Iris pigment epithelial cell (primary cell): ENCODE data around the gene H1-8.
A peak's percentile ranks its signal among the peaks of the same experiment; 100 is the strongest.
"Not testable (repeated sequence)": the region's sequence is repeated elsewhere in the genome, so short reads cannot be mapped to it uniquely, and the experiment has no call there.

Source experiments
- DNase-seq: peaks from one replicate; pipeline ENCODE4 v3.0.0-alpha.2; 2011; ENCODE audit warnings: low read depth

H1-8 gene

GRCh38 chr3:129515108-129515820 is 27.7 kb upstream of the H1-8 start:
- not testable (repeated sequence) for DNase-seq

DNA sequence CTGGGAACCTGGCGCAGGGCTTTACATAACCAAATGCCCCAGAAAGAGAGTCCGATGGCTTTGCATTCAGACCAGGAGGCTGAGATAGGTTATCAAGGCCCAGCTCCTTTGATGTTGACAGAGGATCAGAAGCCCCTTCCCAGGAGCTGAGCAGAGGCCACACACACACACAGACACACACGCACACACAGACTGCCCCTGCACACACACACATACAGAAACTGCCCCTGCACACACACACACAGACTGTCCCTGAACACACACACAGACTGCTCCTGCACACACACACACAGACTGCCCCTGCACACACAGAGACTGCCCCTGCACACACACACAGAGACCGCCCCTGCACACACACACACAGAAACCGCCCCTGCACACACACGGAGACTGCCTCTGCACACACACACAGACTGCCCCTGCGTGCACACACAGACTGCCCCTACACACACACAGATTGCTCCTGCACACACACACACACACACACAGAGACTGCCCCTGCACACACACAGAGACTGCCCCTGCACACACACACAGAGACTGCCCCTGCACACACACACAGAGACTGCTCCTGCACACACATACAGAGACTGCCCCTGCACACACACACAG is 27.0 kb upstream of the H1-8 start:
- not testable (repeated sequence) for DNase-seq

DNA sequence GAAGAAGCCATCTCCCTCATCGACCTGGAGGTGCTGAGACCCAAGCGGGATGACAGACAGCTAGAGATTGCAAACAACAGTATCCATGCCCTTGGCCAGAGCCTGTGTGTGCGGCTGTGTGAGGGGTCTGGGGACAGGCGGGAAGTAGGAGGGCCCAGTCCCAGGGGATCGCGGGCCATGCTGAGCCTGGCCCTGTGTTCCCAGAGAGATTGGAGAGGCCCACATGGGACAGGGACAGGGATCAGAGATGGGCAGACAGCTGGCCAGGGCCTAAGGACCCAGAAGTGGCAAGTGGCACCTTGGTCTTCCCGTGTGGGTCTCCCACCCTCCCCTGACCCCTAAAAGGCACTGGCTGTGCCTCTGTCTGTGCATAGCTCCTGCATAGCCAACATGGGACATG is 25.5 kb upstream of the H1-8 start:
- no peak for DNase-seq

GRCh38 chr3:129518038-129518561 is 24.9 kb upstream of the H1-8 start:
- no peak for DNase-seq

- DNase-seq: no peak
Measured at GRCh38 chr3:129518581-129518980, 24.4 kb upstream of the H1-8 start.

GRCh38 chr3:129519449-129519848 is 23.5 kb upstream of the H1-8 start:
- DNase-seq: no peak

GRCh38 chr3:129519896-129520715 is 22.9 kb upstream of the H1-8 start:
- DNase-seq: no peak

DNA sequence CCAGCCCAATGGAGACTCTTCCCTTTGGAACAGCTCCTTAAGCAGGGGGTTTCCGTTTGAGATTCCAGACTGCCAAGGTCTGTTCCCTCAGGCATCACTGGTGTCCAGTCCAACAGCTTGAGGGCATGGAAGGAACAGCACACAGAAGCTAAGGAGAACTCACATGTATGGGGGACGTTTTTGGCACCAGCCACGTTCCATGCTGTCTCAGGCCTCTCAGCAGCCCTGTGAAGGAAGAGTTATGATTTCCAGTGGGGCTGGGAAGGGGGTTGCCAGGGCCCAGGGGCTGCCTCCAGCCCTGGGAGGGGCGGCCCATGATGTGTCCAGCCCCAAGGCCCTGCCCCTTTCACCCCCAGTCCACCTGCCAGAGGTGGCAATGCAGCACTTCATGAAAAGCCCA is 22.0 kb upstream of the H1-8 start:
- DNase-seq: no peak

DNA sequence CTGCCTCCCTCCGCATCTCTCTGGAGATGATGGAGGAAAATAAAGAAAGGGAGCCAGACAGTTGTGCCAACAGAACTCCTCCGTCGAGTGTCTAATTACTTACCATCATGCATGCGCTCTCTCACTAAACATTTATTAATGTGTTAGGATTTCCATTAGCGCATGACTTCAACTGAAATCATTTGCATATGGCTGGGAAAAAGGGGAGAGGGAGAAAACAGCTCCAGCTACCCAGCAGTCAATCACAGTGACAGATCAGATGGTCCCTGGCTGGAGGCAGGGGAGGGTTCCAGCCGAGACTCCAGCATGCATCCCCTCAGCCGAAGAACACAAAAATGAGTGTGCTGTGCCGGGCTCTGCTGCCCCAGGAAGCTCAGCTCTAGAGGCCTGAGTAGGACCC is 21.4 kb upstream of the H1-8 start:
- no peak for DNase-seq

DNA sequence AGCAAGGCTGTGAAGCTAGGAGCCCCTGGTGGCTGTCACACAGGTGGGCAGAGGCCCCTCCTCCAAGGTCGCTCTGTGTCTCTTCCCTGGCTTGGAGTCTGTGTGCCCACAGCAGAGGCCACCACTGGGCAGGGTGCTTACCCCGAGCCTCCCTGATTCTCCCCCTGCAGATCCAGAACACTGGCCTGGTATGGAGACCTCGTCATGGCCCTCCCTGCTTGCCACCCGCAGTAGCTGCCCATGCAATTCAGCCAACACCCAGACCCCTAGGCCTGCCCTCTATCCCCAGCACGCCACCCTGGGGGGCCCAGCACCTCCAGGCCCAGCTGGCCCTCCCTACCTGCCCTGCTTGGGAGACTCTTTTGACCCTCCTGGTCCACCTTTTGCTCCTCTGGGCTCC is 20.0 kb upstream of the H1-8 start:
- DNase-seq: no peak

- no peak for DNase-seq
Measured at GRCh38 chr3:129524081-129524480, 18.9 kb upstream of the H1-8 start.

DNA sequence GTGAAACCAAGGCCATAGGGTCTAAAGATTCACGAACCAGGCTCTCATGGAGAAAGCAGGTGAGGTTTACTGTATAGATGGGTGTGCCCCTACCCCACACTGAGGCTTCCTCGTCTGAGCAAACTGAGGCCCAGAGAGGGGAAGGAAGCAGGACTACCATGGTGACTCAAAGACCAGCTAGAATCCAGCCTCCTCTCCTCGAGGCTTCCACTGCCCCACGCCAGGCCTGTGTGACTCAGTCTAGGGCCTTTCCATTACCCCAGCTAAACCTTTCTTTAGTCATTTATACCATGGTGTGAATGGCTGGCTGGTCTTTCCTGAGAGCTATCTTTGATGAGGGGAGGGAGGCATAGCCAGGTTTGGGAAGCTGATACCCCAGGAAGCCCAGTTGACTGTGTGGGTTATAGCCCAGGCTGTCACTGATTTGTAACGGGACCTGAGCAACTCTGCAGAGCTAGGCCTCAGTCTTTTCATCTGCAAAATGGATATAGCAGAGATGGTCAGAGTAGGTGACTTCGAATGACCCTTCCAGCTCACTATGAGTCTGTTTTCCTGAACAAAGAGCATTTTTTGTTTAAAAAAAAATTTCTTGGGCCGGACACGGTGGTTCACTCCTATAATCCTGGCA is 17.5 kb upstream of the H1-8 start:
- DNase-seq: peak; percentile 80

DNA sequence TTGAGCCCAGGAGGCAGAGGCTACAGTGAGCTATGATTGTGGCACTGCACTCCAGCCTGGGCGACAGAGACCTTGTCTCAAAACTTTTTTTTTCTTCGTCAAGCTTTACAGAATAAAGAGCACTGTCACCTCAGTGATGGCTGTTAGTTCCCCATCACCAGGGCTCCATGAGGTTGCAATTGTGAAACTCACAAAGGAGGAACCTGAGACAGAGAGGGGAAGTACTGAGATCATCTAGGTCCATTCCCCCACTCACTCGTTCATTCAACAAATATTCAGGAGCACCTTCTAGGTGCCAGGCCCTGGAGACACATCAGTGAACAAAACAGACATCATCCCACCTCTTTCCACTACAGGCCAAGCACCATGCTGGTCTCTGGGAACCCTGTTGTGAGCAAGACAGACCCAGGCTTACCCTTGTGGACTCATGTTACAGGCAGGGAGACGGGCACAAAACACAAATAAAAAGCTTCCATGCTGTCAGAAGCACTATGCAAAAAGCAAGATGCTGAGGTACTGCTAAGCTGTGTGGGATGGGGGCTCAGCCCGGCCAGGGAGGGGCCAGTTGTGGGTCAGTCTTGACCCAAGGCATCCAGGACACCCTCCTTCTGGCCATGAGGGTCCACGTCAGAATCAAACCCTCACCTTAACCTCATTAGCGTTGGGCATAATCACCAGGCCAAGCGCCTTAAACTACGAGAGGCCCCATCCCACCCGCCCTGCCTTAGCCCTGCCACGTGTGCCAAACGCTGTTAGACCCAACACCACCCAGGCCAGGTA is 16.7 kb upstream of the H1-8 start:
- DNase-seq: peak; percentile 12

DNA sequence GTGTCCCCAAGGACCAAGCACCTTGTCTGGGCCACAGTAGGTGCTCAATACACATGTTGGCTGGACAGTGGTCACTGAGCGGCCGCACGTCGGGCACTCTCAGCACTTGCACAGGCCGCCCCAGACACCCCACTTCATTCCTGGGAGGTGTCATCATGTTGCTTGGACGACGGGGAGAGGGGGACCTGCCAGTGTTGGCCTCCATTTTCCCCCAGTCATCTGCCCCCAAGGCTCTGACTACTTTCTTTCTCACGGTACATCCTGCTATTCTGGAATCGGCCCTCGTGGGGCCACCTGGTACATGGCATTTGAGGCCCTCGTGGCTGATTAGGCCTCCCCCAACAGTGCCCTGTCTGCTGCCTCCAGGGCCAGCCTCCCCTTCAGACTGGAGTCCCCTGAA is 15.7 kb upstream of the H1-8 start:
- DNase-seq: no peak

DNA sequence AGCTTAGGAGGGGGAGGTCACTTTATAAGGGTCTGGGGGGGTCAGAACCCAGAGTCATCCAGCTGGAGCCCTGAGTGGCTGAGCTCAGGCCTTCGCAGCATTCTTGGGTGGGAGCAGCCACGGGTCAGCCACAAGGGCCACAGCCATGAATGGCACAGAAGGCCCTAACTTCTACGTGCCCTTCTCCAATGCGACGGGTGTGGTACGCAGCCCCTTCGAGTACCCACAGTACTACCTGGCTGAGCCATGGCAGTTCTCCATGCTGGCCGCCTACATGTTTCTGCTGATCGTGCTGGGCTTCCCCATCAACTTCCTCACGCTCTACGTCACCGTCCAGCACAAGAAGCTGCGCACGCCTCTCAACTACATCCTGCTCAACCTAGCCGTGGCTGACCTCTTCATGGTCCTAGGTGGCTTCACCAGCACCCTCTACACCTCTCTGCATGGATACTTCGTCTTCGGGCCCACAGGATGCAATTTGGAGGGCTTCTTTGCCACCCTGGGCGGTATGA is 14.3 kb upstream of the H1-8 start, which contains the start of gene RHO:
Gene RHO, plus strand, starts transcription at position 51 of the 512 bp plus-strand sequence. Its CDS starts 95 bp downstream, at position 146.
- no peak for DNase-seq

GRCh38 chr3:129529436-129530210 is 13.4 kb upstream of the H1-8 start:
- no peak for DNase-seq

DNA sequence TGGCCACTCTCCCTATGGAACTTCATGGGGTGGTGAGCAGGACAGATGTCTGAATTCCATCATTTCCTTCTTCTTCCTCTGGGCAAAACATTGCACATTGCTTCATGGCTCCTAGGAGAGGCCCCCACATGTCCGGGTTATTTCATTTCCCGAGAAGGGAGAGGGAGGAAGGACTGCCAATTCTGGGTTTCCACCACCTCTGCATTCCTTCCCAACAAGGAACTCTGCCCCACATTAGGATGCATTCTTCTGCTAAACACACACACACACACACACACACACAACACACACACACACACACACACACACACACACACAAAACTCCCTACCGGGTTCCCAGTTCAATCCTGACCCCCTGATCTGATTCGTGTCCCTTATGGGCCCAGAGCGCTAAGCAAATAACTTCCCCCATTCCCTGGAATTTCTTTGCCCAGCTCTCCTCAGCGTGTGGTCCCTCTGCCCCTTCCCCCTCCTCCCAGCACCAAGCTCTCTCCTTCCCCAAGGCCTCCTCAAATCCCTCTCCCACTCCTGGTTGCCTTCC is 12.7 kb upstream of the H1-8 start:
- DNase-seq: peak; percentile 28

DNA sequence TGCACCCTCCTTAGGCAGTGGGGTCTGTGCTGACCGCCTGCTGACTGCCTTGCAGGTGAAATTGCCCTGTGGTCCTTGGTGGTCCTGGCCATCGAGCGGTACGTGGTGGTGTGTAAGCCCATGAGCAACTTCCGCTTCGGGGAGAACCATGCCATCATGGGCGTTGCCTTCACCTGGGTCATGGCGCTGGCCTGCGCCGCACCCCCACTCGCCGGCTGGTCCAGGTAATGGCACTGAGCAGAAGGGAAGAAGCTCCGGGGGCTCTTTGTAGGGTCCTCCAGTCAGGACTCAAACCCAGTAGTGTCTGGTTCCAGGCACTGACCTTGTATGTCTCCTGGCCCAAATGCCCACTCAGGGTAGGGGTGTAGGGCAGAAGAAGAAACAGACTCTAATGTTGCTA is 12.2 kb upstream of the H1-8 start:
- DNase-seq: no peak

- DNase-seq: no peak
Measured at GRCh38 chr3:129531699-129532098, 11.3 kb upstream of the H1-8 start.

DNA sequence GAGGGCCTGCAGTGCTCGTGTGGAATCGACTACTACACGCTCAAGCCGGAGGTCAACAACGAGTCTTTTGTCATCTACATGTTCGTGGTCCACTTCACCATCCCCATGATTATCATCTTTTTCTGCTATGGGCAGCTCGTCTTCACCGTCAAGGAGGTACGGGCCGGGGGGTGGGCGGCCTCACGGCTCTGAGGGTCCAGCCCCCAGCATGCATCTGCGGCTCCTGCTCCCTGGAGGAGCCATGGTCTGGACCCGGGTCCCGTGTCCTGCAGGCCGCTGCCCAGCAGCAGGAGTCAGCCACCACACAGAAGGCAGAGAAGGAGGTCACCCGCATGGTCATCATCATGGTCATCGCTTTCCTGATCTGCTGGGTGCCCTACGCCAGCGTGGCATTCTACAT is 10.7 kb upstream of the H1-8 start:
- DNase-seq: no peak
